ENCODE data around the gene PLD3.

GRCh38 chr19:40321566-40322270, 26.8 kb upstream of the PLD3 start:
- TF ChIP-seq, protein P1, sequence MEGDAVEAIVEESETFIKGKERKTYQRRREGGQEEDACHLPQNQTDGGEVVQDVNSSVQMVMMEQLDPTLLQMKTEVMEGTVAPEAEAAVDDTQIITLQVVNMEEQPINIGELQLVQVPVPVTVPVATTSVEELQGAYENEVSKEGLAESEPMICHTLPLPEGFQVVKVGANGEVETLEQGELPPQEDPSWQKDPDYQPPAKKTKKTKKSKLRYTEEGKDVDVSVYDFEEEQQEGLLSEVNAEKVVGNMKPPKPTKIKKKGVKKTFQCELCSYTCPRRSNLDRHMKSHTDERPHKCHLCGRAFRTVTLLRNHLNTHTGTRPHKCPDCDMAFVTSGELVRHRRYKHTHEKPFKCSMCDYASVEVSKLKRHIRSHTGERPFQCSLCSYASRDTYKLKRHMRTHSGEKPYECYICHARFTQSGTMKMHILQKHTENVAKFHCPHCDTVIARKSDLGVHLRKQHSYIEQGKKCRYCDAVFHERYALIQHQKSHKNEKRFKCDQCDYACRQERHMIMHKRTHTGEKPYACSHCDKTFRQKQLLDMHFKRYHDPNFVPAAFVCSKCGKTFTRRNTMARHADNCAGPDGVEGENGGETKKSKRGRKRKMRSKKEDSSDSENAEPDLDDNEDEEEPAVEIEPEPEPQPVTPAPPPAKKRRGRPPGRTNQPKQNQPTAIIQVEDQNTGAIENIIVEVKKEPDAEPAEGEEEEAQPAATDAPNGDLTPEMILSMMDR (IDR thresholded peaks at IDR 0.05; ENCODE audit: low read depth, low read length, poor library complexity, severe bottlenecking): no peak
- no peak for TF ChIP-seq EZH2phosphoT487 (IDR thresholded peaks at IDR 0.05; ENCODE audit: borderline replicate concordance, low read length)
